GM12892 (cell line): ENCODE results near the gene DCAF10.

Experiments used
- DNase-seq: peaks from one replicate; pipeline ENCODE4 v3.0.0; 2011; ENCODE audit not compliant: insufficient read length
- FAIRE-seq: peaks from 2 replicates; lab custom pipeline; 2011; peaks lifted over from hg19 to GRCh38; lab: Jason Lieb, UNC
- POLR2A ChIP-seq: IDR thresholded peaks from 2 replicates; pipeline ENCODE4 v1.6.1; 2011; ENCODE audit warnings: low read depth, low read length, control low read depth
- POLR2AphosphoS5 ChIP-seq: IDR thresholded peaks from 2 replicates; pipeline ENCODE4 v1.6.1; 2011; ENCODE audit warnings: low read depth, low read length, control low read depth
- TAF1 ChIP-seq: IDR thresholded peaks from 2 replicates; pipeline ENCODE4 v1.6.1; 2011; ENCODE audit warnings: low read depth, mild to moderate bottlenecking, control low read depth, low read length, borderline replicate concordance

The DCAF10 gene

GRCh38 chr9:37914154-37914551, 113.6 kb downstream of the DCAF10 start:
- FAIRE-seq (no peak), DNase-seq (no peak)
- TF ChIP-seq POLR2A, result no peak
- TF ChIP-seq POLR2AphosphoS5, result no peak
- TF ChIP-seq TAF1, result no peak

DNA sequence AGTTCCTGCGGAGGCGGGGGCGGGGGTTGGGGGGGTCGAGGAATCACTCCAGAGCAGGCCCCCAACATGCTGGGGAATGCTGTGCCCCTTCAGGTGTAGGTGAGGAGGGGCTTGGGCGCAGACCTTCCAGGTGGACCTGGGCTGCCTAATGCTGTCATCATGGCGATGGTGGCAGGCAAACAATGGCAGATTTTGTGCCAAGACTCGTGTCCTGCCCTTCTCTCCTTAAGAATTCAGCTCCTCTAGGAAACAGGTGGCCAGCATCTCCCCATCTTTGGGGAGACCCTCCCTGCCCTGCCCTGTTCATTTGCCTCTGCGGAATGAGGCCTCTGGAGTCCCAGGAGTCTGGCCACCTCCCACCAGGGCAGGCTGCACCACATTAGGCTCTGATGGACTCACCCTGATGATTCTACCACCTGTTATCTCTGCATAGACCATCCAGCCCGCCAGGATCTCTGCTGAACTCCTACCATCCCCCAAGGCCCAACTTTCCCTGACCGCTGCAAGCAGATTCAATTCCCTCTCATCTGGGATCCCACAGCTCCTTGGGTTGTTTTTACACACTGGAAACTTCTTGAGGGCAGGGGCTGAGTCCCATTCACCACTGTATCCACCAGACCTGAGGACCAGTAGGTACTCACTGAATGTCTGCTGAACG, 114.2 kb downstream of the DCAF10 start:
- TF ChIP-seq TAF1, result no peak
- TF ChIP-seq POLR2AphosphoS5, result no peak
- no peak for TF ChIP-seq POLR2A
- FAIRE-seq (no peak), DNase-seq (no peak)

- no peak for FAIRE-seq
- TF ChIP-seq TAF1, result no peak
- TF ChIP-seq POLR2AphosphoS5, result no peak
- TF ChIP-seq POLR2A, result no peak
- DNase-seq, result no peak
Measured at GRCh38 chr9:37915911-37916470, 115.4 kb downstream of the DCAF10 start.

DNA sequence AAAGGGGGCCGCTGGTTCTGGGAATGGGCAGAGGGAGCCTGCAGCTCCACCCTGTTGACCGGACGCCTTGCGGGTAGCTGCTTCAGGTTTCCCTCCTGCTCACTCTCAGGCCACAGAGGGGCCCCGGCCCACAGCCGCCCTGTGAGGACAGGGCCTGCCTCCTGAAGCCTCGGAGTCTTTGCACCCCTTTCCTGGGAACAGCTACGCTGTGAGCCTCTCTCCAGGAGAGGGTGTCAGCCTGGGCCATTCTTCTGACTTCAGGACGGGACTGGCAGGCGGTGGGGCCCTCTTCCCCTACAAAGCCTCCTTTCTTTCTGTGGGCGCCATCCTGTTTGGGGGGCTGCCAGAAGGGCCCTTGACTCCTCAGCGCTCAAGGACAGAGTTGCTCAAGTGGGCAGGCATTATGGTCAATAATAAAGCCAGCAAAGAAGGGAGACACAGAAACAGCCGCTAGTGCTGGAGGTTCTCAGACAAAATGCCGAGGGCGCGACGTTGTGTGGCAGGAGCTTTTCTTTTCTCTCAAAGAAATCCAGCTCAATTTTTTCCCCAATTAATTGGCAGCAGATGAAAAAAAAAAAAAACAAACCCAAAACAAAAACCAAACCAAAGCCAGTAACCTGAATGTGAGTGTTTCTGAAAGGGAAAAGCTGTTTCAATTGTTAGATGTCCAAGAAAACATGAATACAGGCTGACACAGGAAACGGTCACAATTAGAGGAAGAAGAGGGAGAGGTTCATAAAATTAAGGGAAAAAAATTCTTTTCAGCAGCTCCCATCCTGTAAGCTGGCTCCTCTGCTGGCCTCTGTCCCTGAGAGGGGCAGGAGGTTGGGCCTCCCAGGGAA, 116.1 kb downstream of the DCAF10 start:
- FAIRE-seq (no peak), DNase-seq (no peak)
- TF ChIP-seq POLR2AphosphoS5 (no peak), TAF1 (no peak), POLR2A (no peak)
